HG03159 (cell line): Measurements from ENCODE around the gene TRIP4.
A peak's percentile ranks its signal among the peaks of the same experiment; 100 is the strongest.
"Not testable (repeated sequence)": the region's sequence is repeated elsewhere in the genome, so short reads cannot be mapped to it uniquely, and the experiment has no call there.

ENCODE experiments used
- ATAC-seq: cut with Tn5 transposase; IDR thresholded peaks from one replicate; pipeline ENCODE4 v1.9.1; 2021; ENCODE audit warnings: mild to moderate bottlenecking, moderate library complexity; ENCODE audit not compliant: unreplicated experiment

The TRIP4 gene

DNA sequence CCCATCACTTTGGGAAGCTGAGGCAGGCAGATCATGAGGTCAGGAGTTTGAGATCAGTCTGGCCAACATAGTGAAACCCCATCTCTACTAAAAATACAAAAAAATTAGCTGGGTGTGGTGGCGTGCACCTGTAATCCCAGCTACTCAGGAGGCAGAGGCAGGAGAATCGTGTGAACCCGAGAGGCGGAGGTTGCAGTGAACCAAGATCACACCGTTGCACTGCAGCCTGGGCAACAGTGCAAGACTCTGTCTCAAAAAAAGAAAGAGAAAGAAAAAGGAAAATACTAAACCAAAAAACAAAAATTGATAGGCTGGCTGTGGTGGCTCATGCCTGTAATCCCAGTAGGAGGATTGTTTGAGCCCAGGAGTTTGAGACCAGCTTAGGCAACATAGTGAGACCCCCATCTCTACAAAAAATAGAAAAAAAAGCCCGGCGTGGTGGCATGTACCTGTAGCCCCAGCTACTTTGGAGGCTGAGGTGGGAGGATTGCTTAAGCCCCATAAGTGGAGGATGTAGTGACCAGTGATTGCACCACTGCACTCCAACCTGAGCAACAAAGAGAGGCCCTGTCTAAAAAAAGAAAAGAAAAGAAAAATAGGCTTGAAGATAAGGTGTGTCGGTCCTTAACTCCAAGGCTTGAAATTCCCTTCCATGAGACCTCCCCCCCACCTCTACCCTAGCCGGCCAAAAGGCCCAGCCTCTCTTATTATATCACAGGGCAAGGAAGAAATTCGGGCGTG is 7.3 kb upstream of the TRIP4 start:
- ATAC-seq, result not testable (repeated sequence)

DNA sequence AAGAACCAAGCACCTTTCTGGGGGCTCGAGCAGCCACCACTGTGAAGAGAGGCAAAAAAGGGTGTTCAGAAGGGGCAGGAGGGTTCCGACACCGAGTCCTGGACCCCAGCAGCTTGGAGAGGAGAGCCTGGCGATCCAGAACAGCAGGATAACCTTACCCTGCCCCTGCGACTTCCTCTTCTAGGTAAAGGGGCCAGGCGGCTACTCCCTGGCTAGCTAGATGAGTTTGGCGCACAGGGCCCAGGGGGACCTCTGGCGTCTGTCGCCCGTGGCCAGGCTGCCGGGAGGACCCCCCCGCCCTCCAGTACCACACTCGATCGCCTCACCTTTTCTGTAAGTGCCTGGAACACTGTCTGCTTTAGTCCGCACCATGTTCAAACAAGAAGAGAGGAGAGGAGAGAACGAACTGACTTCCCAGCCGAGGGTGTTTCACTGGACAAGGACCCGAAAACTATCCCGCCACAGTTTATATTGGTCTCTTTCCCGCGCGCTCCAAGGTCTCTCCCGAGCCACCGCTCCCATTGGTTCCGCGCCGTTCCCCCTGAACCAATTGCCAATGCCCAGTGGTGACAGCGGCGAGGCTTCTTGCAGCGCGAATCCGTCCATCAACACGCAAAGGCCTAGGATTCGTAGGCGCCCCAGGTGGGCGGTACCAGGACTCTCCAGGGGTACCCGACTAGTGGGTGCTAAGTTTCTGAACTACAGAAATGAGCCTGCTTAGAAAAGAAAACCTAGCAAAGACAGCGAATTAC is 6.5 kb upstream of the TRIP4 start, which contains the start of gene PCLAF:
Gene PCLAF (minus strand): TSS at position 442 of the 752 bp plus-strand sequence. CDS start 70 bp downstream, at position 372.
- peak; percentile 89 for ATAC-seq

DNA sequence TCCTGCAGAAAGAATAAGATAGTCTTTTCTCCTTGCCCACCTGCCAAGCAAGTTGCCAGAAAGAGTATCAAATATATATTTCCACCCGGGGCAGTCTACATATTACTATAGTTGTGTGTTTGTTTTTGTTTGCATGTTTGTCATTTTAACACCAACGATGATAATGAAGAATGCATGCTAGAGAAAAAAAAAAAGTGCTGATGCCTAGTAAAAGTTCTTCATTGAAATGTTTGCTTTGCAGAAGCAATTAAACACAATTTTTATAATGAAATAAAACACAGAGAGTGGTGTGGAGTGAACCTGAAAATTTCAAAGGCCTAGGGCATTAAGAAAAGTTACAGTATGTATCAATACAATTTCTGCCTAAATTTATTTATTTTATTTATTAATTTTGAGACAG is 3.9 kb upstream of the TRIP4 start:
- no peak for ATAC-seq

DNA sequence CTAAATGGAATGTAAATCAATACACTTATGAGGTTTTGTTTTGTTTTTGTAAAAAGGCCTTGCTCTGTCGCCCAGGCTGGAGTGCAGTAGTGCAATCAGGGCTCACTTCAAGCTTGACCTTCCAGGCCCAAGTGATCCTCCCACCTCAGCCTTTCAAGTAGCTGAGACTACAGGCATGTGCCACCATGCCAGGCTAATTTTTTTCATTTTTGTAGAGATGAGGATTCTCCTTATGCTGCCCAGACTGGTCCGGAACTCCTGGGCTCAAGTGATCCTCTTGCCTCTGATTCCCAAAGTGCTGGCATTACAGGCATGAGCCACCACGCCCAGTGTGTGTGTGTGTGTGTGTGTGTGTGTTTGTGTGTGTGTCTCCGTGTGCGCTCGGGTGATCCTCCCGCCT is 1.3 kb upstream of the TRIP4 start:
- no peak for ATAC-seq

DNA sequence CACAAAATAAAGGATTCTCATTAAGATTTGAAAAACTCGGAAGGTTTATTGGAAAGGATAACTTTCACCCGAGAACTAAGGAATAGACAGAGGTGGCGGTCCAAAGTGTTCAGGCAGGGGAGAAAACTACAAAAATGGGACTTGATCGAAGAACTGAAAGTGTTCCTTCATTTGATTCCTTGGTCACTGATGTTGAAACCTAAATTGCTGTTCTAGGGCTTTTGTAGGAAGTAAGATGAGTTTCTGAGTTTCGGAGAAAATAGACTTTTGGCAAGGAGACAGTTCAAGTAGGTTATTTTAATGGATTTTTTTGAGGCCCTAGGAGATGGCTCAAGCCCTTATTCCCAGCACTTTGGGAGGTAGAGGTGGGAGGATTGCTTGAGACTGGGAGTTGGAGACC is 1.4 kb downstream of the TRIP4 start:
- no peak for ATAC-seq

DNA sequence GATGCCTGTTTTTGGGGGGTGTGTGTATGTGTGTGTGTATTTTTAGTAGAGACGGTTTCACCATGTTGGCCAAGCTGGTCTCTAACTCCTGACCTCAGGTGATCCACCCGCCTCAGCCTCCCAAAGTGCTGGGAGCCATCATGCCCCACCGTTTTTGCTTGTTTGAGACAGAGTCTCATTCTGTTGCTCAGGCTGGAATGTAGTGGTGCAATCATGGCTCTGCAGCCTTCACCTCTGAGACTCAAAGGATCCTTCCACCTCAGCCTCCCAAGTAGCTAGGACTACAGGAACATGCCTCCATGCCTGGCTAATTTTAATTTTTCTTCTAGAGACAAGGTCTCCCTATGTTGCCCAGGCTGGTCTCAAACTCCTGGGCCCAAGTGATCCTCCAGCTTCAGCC is 4.8 kb downstream of the TRIP4 start:
- not testable (repeated sequence) for ATAC-seq

DNA sequence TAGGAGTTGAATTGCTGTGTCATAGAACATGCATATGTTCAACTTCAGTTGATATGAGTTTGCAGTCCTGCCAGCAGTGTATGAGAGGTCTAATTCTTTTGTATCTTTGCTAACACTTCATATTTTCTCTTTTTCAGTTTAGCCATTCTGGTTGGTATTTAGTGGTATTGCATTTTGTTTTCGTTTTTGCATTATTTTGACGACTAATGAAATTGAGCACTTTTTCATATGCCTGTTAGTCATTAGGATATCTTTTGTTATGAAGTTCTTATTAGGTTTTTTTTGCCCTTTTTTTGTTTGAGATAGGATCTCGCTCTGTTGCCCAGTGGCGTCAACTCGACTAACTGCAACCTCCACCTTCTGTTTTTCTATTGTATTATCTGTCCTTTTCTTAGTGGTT is 9.2 kb downstream of the TRIP4 start:
- ATAC-seq, result no peak

DNA sequence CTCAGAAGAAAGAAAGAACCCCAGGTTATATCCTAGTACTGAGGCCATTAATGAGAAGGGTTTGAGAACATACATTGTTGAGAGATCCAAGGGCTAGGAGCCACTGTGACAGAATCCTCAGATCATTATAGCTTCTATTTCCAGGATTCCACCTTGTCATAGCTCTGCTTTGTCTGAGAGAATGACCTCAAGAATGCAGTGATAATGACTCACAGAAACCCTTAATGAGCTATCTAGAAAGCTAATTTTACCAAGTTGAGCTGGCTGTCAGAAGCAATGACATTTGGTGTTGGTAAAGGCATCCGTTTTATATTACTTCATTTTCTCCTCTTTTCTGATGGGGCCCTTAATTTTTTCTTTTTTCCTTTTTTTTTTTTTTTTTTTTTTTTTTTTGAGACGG is 10.9 kb downstream of the TRIP4 start:
- no peak for ATAC-seq

DNA sequence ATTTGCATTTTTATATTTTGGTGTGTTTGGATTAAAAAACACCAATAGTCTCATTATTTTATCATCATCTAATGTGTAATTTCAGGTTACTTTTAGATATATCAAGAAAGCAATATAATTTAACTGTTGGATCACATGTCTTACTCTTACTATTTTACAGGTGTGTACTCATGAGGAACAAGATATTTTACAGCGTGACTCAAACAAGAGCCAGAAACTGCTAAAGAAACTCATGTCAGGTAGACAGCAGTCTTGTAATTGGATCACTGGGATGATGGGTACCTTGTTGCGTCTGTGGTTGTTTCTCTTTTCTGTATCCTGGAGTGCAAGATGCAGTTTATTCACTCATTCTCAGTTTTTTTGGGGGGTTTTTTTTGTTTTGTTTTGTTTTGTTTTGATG is 12.9 kb downstream of the TRIP4 start:
- no peak for ATAC-seq

DNA sequence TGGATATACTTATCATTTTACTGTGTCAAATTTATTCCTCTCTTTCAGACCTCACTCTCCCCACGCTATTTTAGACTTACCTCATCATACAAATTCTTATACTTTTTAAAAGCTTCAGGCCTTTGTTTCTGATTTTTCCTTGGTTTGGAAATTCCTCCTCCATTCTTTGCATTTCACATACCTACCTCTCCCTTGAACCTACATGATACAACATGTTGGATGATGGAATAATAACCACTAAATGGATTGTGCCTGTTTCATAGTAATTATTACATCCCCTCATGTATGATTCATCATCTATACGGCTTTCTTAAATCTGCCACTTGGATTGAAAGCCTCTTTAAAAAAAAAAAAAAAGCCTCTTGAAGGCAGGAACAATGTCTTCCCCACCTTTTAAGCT is 24.6 kb downstream of the TRIP4 start:
- ATAC-seq, result no peak

DNA sequence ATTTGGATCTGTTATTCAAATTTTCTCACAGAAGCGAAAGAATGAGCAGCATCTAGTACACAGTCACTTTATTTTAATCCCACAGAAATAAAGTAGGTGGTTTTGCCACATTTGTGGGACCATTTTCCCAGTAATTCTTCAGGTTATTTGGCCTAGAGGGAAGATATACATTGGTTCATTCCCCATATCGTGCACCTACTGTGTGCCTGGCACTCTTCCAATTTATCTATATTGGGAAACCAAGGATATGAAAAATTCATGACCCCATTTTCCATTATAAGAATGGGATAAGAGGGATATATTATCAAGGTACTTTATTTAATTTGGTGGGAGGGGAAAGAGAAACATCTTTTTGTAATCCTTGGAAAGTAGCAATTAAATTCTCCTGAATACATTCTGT is 35.1 kb downstream of the TRIP4 start:
- no peak for ATAC-seq

DNA sequence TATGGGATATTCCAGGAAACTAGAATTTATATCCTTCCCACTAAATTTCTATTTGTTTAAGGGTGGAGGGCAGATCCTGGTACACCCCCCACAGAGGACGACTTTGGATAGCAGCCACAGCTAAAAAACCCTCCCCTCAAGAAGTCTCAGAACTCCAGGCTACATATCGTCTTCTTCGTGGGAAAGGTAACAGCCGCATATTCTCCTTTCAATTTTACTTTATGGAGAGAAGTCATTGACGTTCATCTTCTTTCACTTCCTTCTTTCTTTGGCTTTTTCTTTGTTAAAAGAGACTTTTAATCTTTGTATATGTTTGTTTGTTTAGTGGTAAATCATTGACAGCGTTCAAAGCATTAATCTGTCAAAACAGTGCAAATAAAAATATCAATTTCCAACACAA is 36.3 kb downstream of the TRIP4 start:
- no peak for ATAC-seq

DNA sequence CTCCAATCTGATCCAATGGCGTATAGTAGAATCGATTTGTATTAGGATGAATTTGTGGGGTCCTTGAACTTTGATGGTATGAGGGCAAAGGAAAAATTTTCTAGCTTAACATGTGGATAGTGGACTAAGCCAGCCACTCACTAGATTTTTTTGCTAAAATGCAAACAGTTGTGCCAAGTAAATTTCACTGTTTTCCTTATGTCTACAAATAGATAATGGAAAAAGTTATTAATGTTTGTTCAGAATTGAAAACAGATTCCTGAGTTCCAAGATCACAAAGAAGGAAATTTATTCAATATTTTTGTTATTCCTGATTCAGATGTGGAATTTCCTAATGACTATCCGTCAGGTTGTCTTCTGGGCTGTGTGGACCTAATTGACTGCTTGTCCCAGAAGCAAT is 37.6 kb downstream of the TRIP4 start:
- no peak for ATAC-seq

DNA sequence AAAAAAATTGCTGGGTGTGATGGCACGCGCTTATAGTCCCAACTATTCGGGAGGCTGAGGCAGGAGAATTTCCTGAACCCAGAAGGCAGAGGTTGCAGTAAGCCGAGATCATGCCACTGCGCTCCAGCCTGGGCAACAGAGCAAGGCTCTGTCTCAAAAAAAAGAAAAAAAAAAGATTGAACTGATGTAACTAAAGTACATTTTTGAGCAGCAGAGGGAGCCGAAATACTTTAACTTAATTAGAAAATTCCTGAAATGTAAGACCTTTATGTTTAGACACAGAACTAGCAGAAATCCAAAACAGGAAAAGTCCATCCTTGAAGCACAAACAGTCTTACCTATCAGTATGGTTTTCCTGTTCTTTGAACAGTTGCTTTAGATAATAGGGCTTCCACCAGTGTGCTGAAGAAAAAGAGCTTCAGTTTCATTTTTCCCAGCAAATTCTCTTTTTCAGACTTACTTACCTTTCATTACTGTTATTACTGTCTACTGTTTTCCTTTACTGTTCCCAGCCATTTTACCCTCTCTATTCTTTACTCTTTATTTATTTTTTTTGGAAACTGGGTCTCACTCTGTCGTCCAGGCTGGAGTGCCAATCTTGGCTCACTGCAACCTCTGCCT is 39.3 kb downstream of the TRIP4 start:
- no peak for ATAC-seq

DNA sequence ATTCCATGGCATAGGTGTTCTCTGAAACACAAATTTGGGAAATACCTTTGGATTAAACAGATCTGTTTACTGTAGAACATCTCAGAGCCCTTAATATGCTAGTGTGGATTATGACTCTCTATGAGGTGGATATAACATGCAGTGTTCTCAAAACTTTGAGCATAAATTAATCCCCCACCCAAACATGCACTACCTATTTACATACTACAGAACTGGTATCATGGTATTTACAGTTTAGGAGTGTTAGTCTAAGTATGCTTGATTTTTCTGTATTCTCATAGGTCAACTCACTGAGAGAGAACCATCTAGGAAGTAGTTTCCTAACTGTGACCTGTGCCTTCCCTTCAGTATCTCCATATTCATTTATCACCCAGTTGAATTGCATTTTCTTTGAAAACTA is 41.8 kb downstream of the TRIP4 start:
- no peak for ATAC-seq

DNA sequence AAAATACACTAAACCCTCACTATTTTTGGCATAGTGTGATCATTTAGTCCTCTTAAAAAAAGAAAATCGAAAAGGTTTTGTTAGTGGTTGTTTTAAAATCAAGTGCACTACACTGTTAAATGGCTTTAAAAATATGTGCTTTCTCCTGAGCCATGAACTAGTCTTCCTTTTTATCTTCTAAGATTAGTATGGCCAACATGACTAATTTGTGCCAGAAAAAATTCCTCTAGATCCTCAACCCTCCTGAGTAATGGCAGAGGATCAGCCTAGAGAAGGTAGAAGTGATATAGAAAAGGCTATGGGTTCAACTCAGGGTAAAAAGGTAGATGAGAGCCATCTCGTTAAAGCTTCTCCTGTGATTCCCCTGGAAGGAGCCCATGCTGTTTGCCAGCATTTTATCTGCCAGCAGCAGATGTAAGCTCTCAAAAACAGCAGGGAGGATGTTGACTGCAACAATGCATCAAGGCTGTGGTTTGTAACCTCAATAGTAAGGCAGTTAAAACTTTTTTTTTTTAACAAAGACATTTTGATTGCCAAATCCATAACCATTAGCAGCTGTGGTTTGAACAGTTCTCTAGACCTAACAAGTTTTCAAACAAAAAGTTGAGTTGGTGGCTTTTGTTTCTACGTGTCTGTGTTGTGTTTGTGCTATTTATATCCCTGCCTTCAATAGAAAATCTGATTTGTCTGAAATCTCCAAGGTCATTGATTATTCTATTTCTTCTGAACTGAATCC is 42.5 kb downstream of the TRIP4 start:
- ATAC-seq, result no peak

DNA sequence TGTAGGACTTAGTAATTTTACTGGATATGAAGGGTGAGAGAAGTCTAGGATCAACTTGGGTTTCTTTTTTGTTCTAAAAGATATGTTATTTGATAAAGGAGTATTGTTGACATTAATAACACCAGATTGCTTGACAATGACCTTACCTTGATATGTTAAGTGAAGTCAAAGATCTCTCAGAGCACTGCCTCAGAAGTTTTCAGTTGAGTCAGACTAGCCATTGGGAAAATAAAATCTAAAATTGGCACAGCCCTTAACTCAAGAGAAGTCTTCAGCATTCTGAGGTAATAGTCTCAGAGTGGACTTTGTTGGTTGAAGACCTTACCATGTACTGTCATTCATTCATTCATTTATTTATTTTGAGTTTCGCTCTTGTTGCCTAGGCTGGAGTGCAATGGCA is 50.3 kb downstream of the TRIP4 start:
- no peak for ATAC-seq

DNA sequence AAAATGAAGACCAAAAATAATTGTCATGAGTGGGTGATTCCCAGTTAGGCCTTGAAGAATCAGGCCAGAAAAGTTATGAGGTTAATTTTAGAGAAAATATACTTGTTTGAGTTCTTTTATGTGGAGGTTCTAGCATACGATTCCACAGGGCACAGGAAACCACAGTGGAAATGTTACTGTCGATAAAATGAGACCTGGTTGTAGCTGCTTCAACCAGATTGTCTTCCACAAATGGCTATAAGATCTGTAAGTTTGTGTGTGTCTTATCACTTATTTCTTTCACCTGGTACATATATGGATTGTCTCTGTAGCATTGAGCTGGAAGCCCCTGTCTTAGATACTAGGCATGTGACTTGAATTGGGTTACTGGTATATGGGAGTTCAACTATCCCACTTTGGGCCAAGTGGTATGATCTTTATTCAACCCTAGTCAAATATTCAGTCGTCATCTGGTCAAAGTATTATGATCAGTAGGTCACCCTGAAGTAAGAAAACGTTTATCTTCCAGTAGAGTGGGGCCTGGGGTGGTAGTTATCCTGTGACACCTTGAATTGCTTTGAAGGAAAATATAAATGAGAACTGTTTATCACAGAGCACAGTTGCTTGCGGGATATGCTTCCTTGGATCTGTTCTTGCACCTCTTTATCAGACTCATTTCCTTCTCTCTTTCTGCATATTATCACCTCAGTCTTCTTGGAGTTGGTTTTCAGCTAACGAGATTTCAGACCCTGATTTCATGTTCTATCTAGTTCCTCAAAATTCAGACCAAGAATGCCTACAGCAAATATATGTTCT is 51.2 kb downstream of the TRIP4 start:
- ATAC-seq, result no peak

DNA sequence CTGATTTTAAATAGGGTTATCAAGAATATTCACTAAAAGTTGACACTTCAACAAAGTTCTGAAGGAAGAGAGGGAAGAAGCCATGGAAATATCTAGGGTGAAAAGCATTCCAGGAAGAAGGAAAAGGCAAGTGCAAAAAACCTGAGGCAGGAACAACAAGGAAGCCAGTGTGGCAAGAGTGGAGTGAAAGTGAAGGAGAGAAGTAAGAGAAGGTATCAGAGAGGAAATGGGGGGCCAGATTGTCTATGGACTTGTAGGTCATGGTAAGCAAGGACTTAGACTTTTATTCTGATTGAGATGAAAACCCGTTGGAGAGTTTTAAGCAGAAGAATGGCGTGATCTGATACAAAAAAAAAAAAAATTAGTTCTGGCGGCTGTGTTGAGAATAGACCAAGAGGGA is 54.2 kb downstream of the TRIP4 start:
- ATAC-seq, result no peak

DNA sequence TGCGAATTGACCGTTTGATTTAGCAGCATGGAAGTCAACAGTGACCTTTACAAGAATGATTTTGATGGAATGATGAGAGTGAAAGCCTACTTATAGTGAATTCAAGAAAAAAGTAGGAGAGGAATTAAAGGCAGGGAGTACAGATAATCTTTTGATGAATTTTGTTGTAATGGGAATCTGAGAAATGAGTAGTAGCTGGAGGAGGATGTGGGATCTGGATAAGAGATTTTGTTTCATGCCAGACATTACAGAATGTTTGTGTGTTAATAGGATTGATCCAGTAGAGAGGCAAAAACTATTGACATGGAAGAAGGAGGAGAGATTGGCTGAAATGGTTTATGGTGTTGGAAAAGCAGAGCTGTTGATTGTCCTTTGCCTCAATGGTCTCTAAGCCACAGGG is 55.4 kb downstream of the TRIP4 start:
- no peak for ATAC-seq
